ENCODE measurements around the gene SPAG9. TPM values are rescaled to one million over a fixed set of nuclear protein-coding genes. Genes with fewer than 3 reads are reported as not detected.

SPAG9 gene
- total and polyA plus RNA-seq, 3 experiments from 2014 or later, result 10.5 to 43.0 (median 40.6) TPM

- Histone ChIP-seq H3K36me3 (ENCODE audit: insufficient read depth, low read length) (peaks cover 4% of the 10 kb centered on the region), H3K27ac (ENCODE audit: low read depth, low read length) (no peak overlapping the region), H3K27me3 (ENCODE audit: insufficient read depth, low read length, poor library complexity, severe bottlenecking) (no peaks in the 10 kb centered on the region), H3K9me3 (ENCODE audit: low read length) (no peaks in the 10 kb centered on the region), H3K4me3 (ENCODE audit: low read length) (no peak overlapping the region), H3K4me1 (ENCODE audit: insufficient read depth, low read length) (no peaks in the 10 kb centered on the region)
- peak overlapping the region in 2 of 8 donors; percentile 21 to 37 for H3K27ac Mint-ChIP-seq
- peaks cover 0 to 6% (median 2%) of the 10 kb centered on the region in 3 donors for H3K4me1 Mint-ChIP-seq
- no peak for DNase-seq
- no peak overlapping the region for H3K4me3 Mint-ChIP-seq
- peaks cover 4 to 64% (median 22%) of the 10 kb centered on the region in 3 donors for H3K36me3 Mint-ChIP-seq
- H3K9me3 Mint-ChIP-seq, result no peaks in the 10 kb centered on the region
- ChIA-PET CTCF (interaction anchor here (1.4 to 3.2 kb wide), 2 partner anchors 52 to 147 kb away, joined by 3 to 19 read pairs; partner anchors contain the start of gene NME1), POLR2A (no interaction called here)
- H3K27me3 Mint-ChIP-seq, result no peaks in the 10 kb centered on the region
Measured at GRCh38 chr17:51005768-51006167, 114.9 kb downstream of the SPAG9 start.

GRCh38 chr17:51004249-51004648 lies 116.4 kb downstream of the SPAG9 start:
- CTCF ChIA-PET, result interaction anchor here (1.2 to 3.2 kb wide), 3 partner anchors 42 to 149 kb away, joined by 3 to 19 read pairs (median 4); partner anchors contain the start of gene NME1
- DNase-seq, result no peak
- H3K27me3 Mint-ChIP-seq, result no peaks in the 10 kb centered on the region

GRCh38 chr17:51000835-51001638 lies 119.6 kb downstream of the SPAG9 start:
- CTCF ChIA-PET, result interaction anchor here (0.9 to 3.4 kb wide), 9 partner anchors 55 to 244 kb away, joined by 3 to 44 read pairs (median 6); partner anchors contain the start of genes NME1, NME2 and SPAG9
- peak in 3 of 5 donors; percentile 49 to 63 (median 59) for DNase-seq
- Mint-ChIP-seq H3K4me3 (no peak overlapping the region), H3K4me1 (peaks cover 0 to 6% (median 2%) of the 10 kb centered on the region in 3 donors), H3K36me3 (peaks cover 0 to 70% (median 20%) of the 10 kb centered on the region in 3 donors), H3K27ac (peak overlapping the region in 3 of 8 donors; percentile 17 to 42 (median 39)), H3K9me3 (no peaks in the 10 kb centered on the region), H3K27me3 (no peaks in the 10 kb centered on the region)
- Histone ChIP-seq H3K27ac (ENCODE audit: low read depth, low read length) (no peak overlapping the region), H3K9me3 (ENCODE audit: low read length) (no peaks in the 10 kb centered on the region), H3K36me3 (ENCODE audit: insufficient read depth, low read length) (peaks cover 4% of the 10 kb centered on the region), H3K4me3 (ENCODE audit: low read length) (no peak overlapping the region), H3K27me3 (ENCODE audit: insufficient read depth, low read length, poor library complexity, severe bottlenecking) (no peaks in the 10 kb centered on the region), H3K4me1 (ENCODE audit: insufficient read depth, low read length) (no peaks in the 10 kb centered on the region)
- POLR2A ChIA-PET, result interaction anchor here (1.6 kb wide), 1 partner anchor 152 kb away, joined by 4 read pairs; the partner anchor contains the start of gene NME1

More at GRCh38 chr17:51004249-51004648, 116.4 kb downstream of the SPAG9 start:
- Histone ChIP-seq H3K27ac (ENCODE audit: low read depth, low read length) (no peak overlapping the region), H3K4me1 (ENCODE audit: insufficient read depth, low read length) (no peaks in the 10 kb centered on the region), H3K4me3 (ENCODE audit: low read length) (no peak overlapping the region), H3K9me3 (ENCODE audit: low read length) (no peaks in the 10 kb centered on the region), H3K36me3 (ENCODE audit: insufficient read depth, low read length) (peaks cover 4% of the 10 kb centered on the region), H3K27me3 (ENCODE audit: insufficient read depth, low read length, poor library complexity, severe bottlenecking) (no peaks in the 10 kb centered on the region)
- Mint-ChIP-seq H3K27ac (no peak overlapping the region), H3K4me1 (peaks cover 0 to 6% (median 2%) of the 10 kb centered on the region in 3 donors), H3K9me3 (no peaks in the 10 kb centered on the region), H3K36me3 (peaks cover 4 to 63% (median 19%) of the 10 kb centered on the region in 3 donors), H3K4me3 (no peak overlapping the region)
- POLR2A ChIA-PET, result no interaction called here

GRCh38 chr17:50995668-50996067 lies 125.0 kb downstream of the SPAG9 start:
- no peaks in the 10 kb centered on the region for H3K27me3 ChIP-seq (ENCODE audit: insufficient read depth, low read length, poor library complexity, severe bottlenecking)
- H3K27me3 Mint-ChIP-seq, result no peaks in the 10 kb centered on the region
- no peaks in the 10 kb centered on the region for H3K4me1 ChIP-seq (ENCODE audit: insufficient read depth, low read length)
- H3K4me3 Mint-ChIP-seq, result no peak overlapping the region
- H3K4me3 ChIP-seq (ENCODE audit: low read length), result no peak overlapping the region
- H3K9me3 Mint-ChIP-seq, result no peaks in the 10 kb centered on the region
- ChIA-PET CTCF (interaction anchor here (1.7 kb wide), 1 partner anchor 158 kb away, joined by 7 read pairs; the partner anchor contains the start of gene NME1), POLR2A (no interaction called here)
- H3K4me1 Mint-ChIP-seq, result no peaks in the 10 kb centered on the region
- peaks cover 33% of the 10 kb centered on the region for H3K36me3 ChIP-seq (ENCODE audit: insufficient read depth, low read length)
- DNase-seq, result no peak
- no peaks in the 10 kb centered on the region for H3K9me3 ChIP-seq (ENCODE audit: low read length)
- H3K27ac ChIP-seq (ENCODE audit: low read depth, low read length), result no peak overlapping the region
- H3K36me3 Mint-ChIP-seq, result peaks cover 7 to 75% (median 21%) of the 10 kb centered on the region in 3 donors
- H3K27ac Mint-ChIP-seq, result no peak overlapping the region

GRCh38 chr17:50993544-50993943 lies 127.1 kb downstream of the SPAG9 start:
- Mint-ChIP-seq H3K4me3 (no peak overlapping the region), H3K27ac (peak overlapping the region in 3 of 8 donors; percentile 14 to 39 (median 29)), H3K27me3 (no peaks in the 10 kb centered on the region), H3K36me3 (peaks cover 7 to 81% (median 24%) of the 10 kb centered on the region in 3 donors), H3K4me1 (no peaks in the 10 kb centered on the region), H3K9me3 (no peaks in the 10 kb centered on the region)
- no peak overlapping the region for H3K27ac ChIP-seq (ENCODE audit: low read depth, low read length)
- CTCF ChIA-PET, result no interaction called here
- H3K9me3 ChIP-seq (ENCODE audit: low read length), result no peaks in the 10 kb centered on the region
- POLR2A ChIA-PET, result no interaction called here
- peaks cover 44% of the 10 kb centered on the region for H3K36me3 ChIP-seq (ENCODE audit: insufficient read depth, low read length)
- H3K4me1 ChIP-seq (ENCODE audit: insufficient read depth, low read length), result no peaks in the 10 kb centered on the region
- no peak for DNase-seq
- H3K27me3 ChIP-seq (ENCODE audit: insufficient read depth, low read length, poor library complexity, severe bottlenecking), result no peaks in the 10 kb centered on the region
- H3K4me3 ChIP-seq (ENCODE audit: low read length), result no peak overlapping the region

- no peaks in the 10 kb centered on the region for H3K9me3 ChIP-seq (ENCODE audit: low read length)
- H3K27me3 ChIP-seq (ENCODE audit: insufficient read depth, low read length, poor library complexity, severe bottlenecking), result no peaks in the 10 kb centered on the region
- no peak overlapping the region for H3K4me3 Mint-ChIP-seq
- no peaks in the 10 kb centered on the region for H3K4me1 ChIP-seq (ENCODE audit: insufficient read depth, low read length)
- H3K36me3 ChIP-seq (ENCODE audit: insufficient read depth, low read length), result peaks cover 39% of the 10 kb centered on the region
- ChIA-PET POLR2A (no interaction called here), CTCF (no interaction called here)
- H3K27me3 Mint-ChIP-seq, result no peaks in the 10 kb centered on the region
- DNase-seq, result no peak
- no peak overlapping the region for H3K27ac ChIP-seq (ENCODE audit: low read depth, low read length)
- no peaks in the 10 kb centered on the region for H3K4me1 Mint-ChIP-seq
- H3K27ac Mint-ChIP-seq, result no peak overlapping the region
- no peaks in the 10 kb centered on the region for H3K9me3 Mint-ChIP-seq
- H3K4me3 ChIP-seq (ENCODE audit: low read length), result no peak overlapping the region
- peaks cover 14 to 79% (median 26%) of the 10 kb centered on the region in 3 donors for H3K36me3 Mint-ChIP-seq
Measured at GRCh38 chr17:50989149-50989548, 131.5 kb downstream of the SPAG9 start.

GRCh38 chr17:50988427-50988826 lies 132.2 kb downstream of the SPAG9 start:
- peaks cover 32% of the 10 kb centered on the region for H3K36me3 ChIP-seq (ENCODE audit: insufficient read depth, low read length)
- no peak for DNase-seq
- peaks cover 11 to 79% (median 24%) of the 10 kb centered on the region in 3 donors for H3K36me3 Mint-ChIP-seq

More at GRCh38 chr17:50988427-50988826, 132.2 kb downstream of the SPAG9 start:
- Histone ChIP-seq H3K27me3 (ENCODE audit: insufficient read depth, low read length, poor library complexity, severe bottlenecking) (no peaks in the 10 kb centered on the region), H3K9me3 (ENCODE audit: low read length) (no peaks in the 10 kb centered on the region), H3K27ac (ENCODE audit: low read depth, low read length) (no peak overlapping the region), H3K4me1 (ENCODE audit: insufficient read depth, low read length) (no peaks in the 10 kb centered on the region), H3K4me3 (ENCODE audit: low read length) (no peak overlapping the region)
- Mint-ChIP-seq H3K27me3 (no peaks in the 10 kb centered on the region), H3K27ac (no peak overlapping the region), H3K4me3 (no peak overlapping the region), H3K9me3 (no peaks in the 10 kb centered on the region), H3K4me1 (no peaks in the 10 kb centered on the region)
- ChIA-PET CTCF (no interaction called here), POLR2A (no interaction called here)
